GM12878 (cell line): ENCODE measurements around the gene OS9. TPM values are rescaled to one million over a fixed set of nuclear protein-coding genes. Genes with fewer than 3 reads are reported as not detected.
"Not testable (repeated sequence)": the region's sequence is repeated elsewhere in the genome, so short reads cannot be mapped to it uniquely, and the experiment has no call there.

Experiments
- ATAC-seq: fragments of 200-7000 bp; cut with Tn5 transposase; 3 replicates; pipeline ENCODE4 v1.9.1; 2020; ENCODE audit warnings: mild to moderate bottlenecking, moderate library complexity
- BruUV-seq: library from RNA; stranded (reverse); fragments of 400-500 nt; replicated peaks from 2 replicates; lab custom pipeline; 2021; lab: Mats Ljungman, UMichigan
- CTCF ChIA-PET: fragments of 300-600 bp; sonication (Branson Sonifier 250); formaldehyde crosslinking; extraction: SDS; loops from one replicate; lab custom pipeline; 2021; ENCODE audit warnings: inconsistent platforms; lab: Yijun Ruan, JAX
- POLR2A ChIA-PET: fragments of 350-600 bp; formaldehyde crosslinking; extraction: SDS; loops from one replicate; lab custom pipeline; 2021; ENCODE audit warnings: inconsistent platforms; lab: Charles Lee
- RAD21 ChIA-PET: fragments of 300-600 bp; sonication (Branson Sonifier 250); formaldehyde crosslinking; loops from one replicate; lab custom pipeline; 2023; ENCODE audit warnings: antibody characterized with exemption; ENCODE audit not compliant: unreplicated experiment; lab: Charles Lee
- SMC1A ChIA-PET: fragments of 300-600 bp; sonication (Branson Sonifier 250); formaldehyde crosslinking; loops from one replicate; lab custom pipeline; 2023; ENCODE audit not compliant: unreplicated experiment, uncharacterized antibody; lab: Charles Lee
- DNase-seq: peaks from one replicate; pipeline ENCODE4 v3.0.0-alpha.2; 2011; ENCODE audit warnings: low read depth, low spot score
- FAIRE-seq: peaks from 3 replicates; lab custom pipeline; 2011; peaks lifted over from hg19 to GRCh38; lab: Jason Lieb, UNC
- H2AFZ ChIP-seq: 2 replicates; pipeline ENCODE4 v1.6.0; 2011; ENCODE audit warnings: low read depth, low read length, control low read depth; ENCODE audit not compliant: control insufficient read depth
- H3K27ac ChIP-seq: 2 replicates; pipeline ENCODE4 v1.5.1; 2011; ENCODE audit warnings: control low read depth; ENCODE audit not compliant: control insufficient read depth, insufficient read depth
- H3K27me3 ChIP-seq, 2 experiments: replicated peaks in 1 of 2; 2 replicates each; pipeline versions ENCODE4 v1.6.0 to v1.6.1; 2011; ENCODE audit warnings: low read length in 1 of 2; ENCODE audit not compliant: control insufficient read depth in 2 of 2, insufficient read depth in 2 of 2
- H3K36me3 ChIP-seq, 2 experiments: 2 replicates each; pipeline ENCODE4 v1.5.1; 2011; ENCODE audit warnings: low read length in 1 of 2; ENCODE audit not compliant: control insufficient read depth in 2 of 2, insufficient read depth in 2 of 2
- H3K4me1 ChIP-seq: 2 replicates; pipeline ENCODE4 v1.6.1; 2011; ENCODE audit warnings: mild to moderate bottlenecking, low read length, moderate library complexity, mixed read lengths; ENCODE audit not compliant: control insufficient read depth, insufficient read depth
- H3K4me2 ChIP-seq: 2 replicates; pipeline ENCODE4 v1.6.0; 2011; ENCODE audit warnings: control low read depth; ENCODE audit not compliant: control insufficient read depth, insufficient read depth
- H3K4me3 ChIP-seq: fragments of 200-600 bp; sonication (generic); 2 replicates; pipeline ENCODE4 v1.5.1; 2016
- H3K79me2 ChIP-seq: 2 replicates; pipeline ENCODE4 v1.6.0; 2011; ENCODE audit warnings: low read length; ENCODE audit not compliant: control insufficient read depth, insufficient read depth
- H3K9ac ChIP-seq: 2 replicates; pipeline ENCODE4 v1.8.0; 2011; ENCODE audit warnings: low read length, control low read depth, mixed read lengths; ENCODE audit not compliant: control insufficient read depth, insufficient read depth
- H3K9me3 ChIP-seq: replicated peaks from 3 replicates; pipeline ENCODE4 v1.5.1; 2011; ENCODE audit warnings: mild to moderate bottlenecking, low read length; ENCODE audit not compliant: control insufficient read depth, insufficient read depth
- H4K20me1 ChIP-seq: 2 replicates; pipeline ENCODE4 v1.6.0; 2011; ENCODE audit not compliant: control insufficient read depth, insufficient read depth
- CHD4 ChIP-seq: fragments of 200-600 bp; sonication (generic); IDR thresholded peaks from 2 replicates; pipeline ENCODE4 v1.6.1; 2016; ENCODE audit warnings: mild to moderate bottlenecking
- EP300 ChIP-seq, 2 experiments: fragments of 150-350 bp in 1 of 2; IDR thresholded peaks; 2 replicates each; pipeline ENCODE4 v1.6.1; 2011 to 2012; ENCODE audit warnings: low read depth in 2 of 2, low read length in 2 of 2, borderline replicate concordance in 1 of 2, improper control_type of control experiment in 1 of 2, inconsistent platforms in 1 of 2; ENCODE audit not compliant: control insufficient read depth in 1 of 2
- HDAC2 ChIP-seq: fragments of 200-600 bp; sonication (generic); IDR thresholded peaks from 2 replicates; pipeline ENCODE4 v1.6.1; 2017
- JUND ChIP-seq: IDR thresholded peaks from 2 replicates; pipeline ENCODE4 v1.6.1; 2012; ENCODE audit warnings: low read depth, mild to moderate bottlenecking, low read length, improper control_type of control experiment, moderate library complexity
- POLR2A ChIP-seq: IDR thresholded peaks from 2 replicates; pipeline ENCODE4 v1.6.1; 2011; ENCODE audit warnings: low read depth, mild to moderate bottlenecking, low read length
- POLR2AphosphoS2 ChIP-seq: IDR thresholded peaks from 2 replicates; pipeline ENCODE4 v1.6.1; 2011; ENCODE audit warnings: low read depth, mild to moderate bottlenecking, low read length, improper control_type of control experiment, moderate library complexity
- RAD51 ChIP-seq: fragments of 450-650 bp; IDR thresholded peaks from 2 replicates; pipeline ENCODE4 v1.6.1; 2016; ENCODE audit warnings: moderate library complexity, mild to moderate bottlenecking, inconsistent platforms
- SP1 ChIP-seq: IDR thresholded peaks from one replicate; pipeline ENCODE4 v1.6.1; 2011; ENCODE audit warnings: low read depth, low read length
- YBX1 ChIP-seq: fragments of 450-650 bp; IDR thresholded peaks from 2 replicates; pipeline ENCODE4 v1.6.1; 2016; ENCODE audit warnings: antibody characterized with exemption
- YY1 ChIP-seq: IDR thresholded peaks from 2 replicates; pipeline ENCODE4 v1.6.1; 2011; ENCODE audit warnings: low read depth, mild to moderate bottlenecking, low read length
- ZNF687 ChIP-seq: fragments of 450-650 bp; IDR thresholded peaks from 2 replicates; pipeline ENCODE4 v1.6.1; 2017; ENCODE audit warnings: mild to moderate bottlenecking, moderate library complexity
- WGBS: methylation state at CpG from one replicate; pipeline ENCODE4 v1.1.6; 2016; ENCODE audit warnings: low lambda C conversion rate; ENCODE audit not compliant: insufficient replicate concordance, insufficient coverage; ENCODE audit errors: missing lambda C conversion rate; 5-methylcytosine and 5-hydroxymethylcytosine counted together
- in situ Hi-C: fragments of 300-500 bp; cut with MboI; formaldehyde crosslinking; loops from 9 replicates; pipeline ENCODE4 v1.14.3; 2018; ENCODE audit warnings: mixed read lengths
- intact Hi-C: fragments of 100-400 bp; cut with micrococcal nuclease; formaldehyde crosslinking; loops from one replicate; pipeline ENCODE4 v1.14.2; 2022; ENCODE audit not compliant: unreplicated experiment
- polyA plus RNA-seq, 11 experiments: library from polyadenylated mRNA; depleted of rRNA in 4 of 11; unstranded in 6 of 11; stranded (reverse) in 5 of 11; fragments of >200 nt; fragmentation: Nextera tagmentation in 4 of 11; fragmentation: Illumina TruSeq in 1 of 11; extraction: Ambion mirVana in 4 of 11; extraction: Trizol in 1 of 11; gene quantifications; 1 replicate in 1 of 11; 2 replicates in 10 of 11; pipeline versions ENCODE4 v1.2.1 to v1.2.3, GENCODE V29; 2011 to 2016; ENCODE audit warnings: inconsistent platforms in 2 of 11, missing spikeins in 2 of 11, low read depth in 1 of 11
- total RNA-seq, 4 experiments: library from RNA; depleted of rRNA in 3 of 4; stranded (reverse); fragments of >200 nt in 3 of 4; fragmentation: Illumina TruSeq in 1 of 4; extraction: Trizol in 1 of 4; gene quantifications; 2 replicates each; pipeline versions ENCODE4 v1.2.1 to v1.2.3, GENCODE V29; 2013 to 2021

Gene OS9
- total and polyA plus RNA-seq, 10 of the 15 experiments (the other 5 are each of a cell fraction or from before 2014, with no cell fraction given) = 5.2 to 106 (median 79.1) TPM

- H2AFZ ChIP-seq, H3K27ac ChIP-seq, H3K27me3 ChIP-seq, BruUV-seq, H3K4me3 ChIP-seq, DNase-seq, intact Hi-C loops, H3K9me3 ChIP-seq, FAIRE-seq, H4K20me1 ChIP-seq, in situ Hi-C loops, H3K4me2 ChIP-seq, RAD21 ChIA-PET, H3K79me2 ChIP-seq, H3K4me1 ChIP-seq, ATAC-seq, H3K9ac ChIP-seq: not testable (repeated sequence)
- SMC1A ChIA-PET = interaction anchor here (0.7 kb wide), 1 partner anchor 20 kb away, joined by 3 read pairs; no protein-coding TSS in a partner anchor
- WGBS = 96% methylated on average over 16 of the region's 16 CpGs
- peaks cover 5 to 16% of the 10 kb centered on the region in 2 experiments for H3K36me3 ChIP-seq
- 0 out of 2 replicates have a peak, but pooled peaks have one; percentile 0 for TF ChIP-seq POLR2A
- POLR2A ChIA-PET = interaction anchor here (0.7 kb wide), 1 partner anchor 12 kb away, joined by 3 read pairs; no protein-coding TSS in a partner anchor
- CTCF ChIA-PET = interaction anchor here (1.1 kb wide), 1 partner anchor 10 kb away, joined by 3 read pairs; no protein-coding TSS in a partner anchor
Observed at GRCh38 chr12:57721846-57722608, 28.1 kb downstream of the OS9 start.

- Histone ChIP-seq H3K4me1 (no peaks in the 10 kb centered on the region), H4K20me1 (no peaks in the 10 kb centered on the region), H2AFZ (no peak overlapping the region), H3K9me3 (no peaks in the 10 kb centered on the region), H3K79me2 (no peaks in the 10 kb centered on the region), H3K36me3 (peaks cover 9 to 14% of the 10 kb centered on the region in 2 experiments), H3K27me3 (no peaks in the 10 kb centered on the region), H3K9ac (no peak overlapping the region), H3K27ac (no peak overlapping the region), H3K4me3 (no peak overlapping the region), H3K4me2 (no peak overlapping the region)
- in situ Hi-C loops (no loop called here), intact Hi-C loops (no loop called here)
- ChIA-PET SMC1A (interaction anchor here (0.7 kb wide), 1 partner anchor 19 kb away, joined by 3 read pairs; no protein-coding TSS in a partner anchor), POLR2A (interaction anchor here (0.5 to 1.1 kb wide), 5 partner anchors 11 to 383 kb away, joined by 3 to 5 read pairs (median 3); partner anchors contain the start of gene TSPAN31), CTCF (interaction anchor here (1.1 kb wide), 1 partner anchor 9 kb away, joined by 3 read pairs; no protein-coding TSS in a partner anchor), RAD21 (no interaction called here)
- FAIRE-seq (no peak), DNase-seq (no peak), ATAC-seq (no peak)
- WGBS = 88% methylated on average over 11 of the region's 11 CpGs
- BruUV-seq = no TSS peak
- TF ChIP-seq EP300 (IDR thresholded peaks at IDR 0.05; ENCODE audit: borderline replicate concordance in 1 of 2, control insufficient read depth in 1 of 2, low read depth in 2 of 2, low read length in 2 of 2) (no peak), RAD51 (no peak), ZNF687 (no peak), HDAC2 (no peak), YBX1 (no peak), SP1 (no peak), YY1 (no peak), POLR2AphosphoS2 (peak; percentile 38; the same call in 1 of the 2 replicates), CHD4 (no peak), JUND (no peak)
Observed at GRCh38 chr12:57722716-57723629, 29.0 kb downstream of the OS9 start.
